GM19193 (cell line): Measurements from ENCODE around the gene ASTE1.

ENCODE experiments used
- POLR2A ChIP-seq: IDR thresholded peaks from 4 replicates; pipeline ENCODE4 v1.6.1; 2011; ENCODE audit not compliant: insufficient read depth, insufficient read length; ENCODE audit errors: extremely low read depth

ASTE1 gene

DNA sequence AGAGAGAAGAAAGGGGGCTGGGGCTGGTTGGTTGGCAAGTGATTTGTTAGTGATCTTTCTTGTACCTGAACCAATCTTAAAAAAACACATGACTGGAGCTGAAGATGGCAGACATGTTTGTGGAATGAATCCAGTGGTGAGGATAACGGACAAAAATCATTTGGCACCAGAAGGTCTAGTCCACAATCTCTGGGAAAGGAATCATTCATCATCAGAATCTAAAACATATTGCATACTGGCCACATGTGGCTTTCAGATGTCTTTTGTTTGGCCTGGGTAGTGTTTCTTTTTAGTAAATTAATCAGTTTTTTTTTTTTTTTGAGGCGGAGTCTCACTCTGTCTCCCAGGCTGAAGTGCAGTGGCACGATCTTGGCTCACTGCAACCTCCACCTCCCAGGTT lies 5.0 kb upstream of the ASTE1 start:
- no peak for TF ChIP-seq POLR2A

GRCh38 chr3:131028844-131029243 lies 2.2 kb upstream of the ASTE1 start:
- TF ChIP-seq POLR2A, result no peak

DNA sequence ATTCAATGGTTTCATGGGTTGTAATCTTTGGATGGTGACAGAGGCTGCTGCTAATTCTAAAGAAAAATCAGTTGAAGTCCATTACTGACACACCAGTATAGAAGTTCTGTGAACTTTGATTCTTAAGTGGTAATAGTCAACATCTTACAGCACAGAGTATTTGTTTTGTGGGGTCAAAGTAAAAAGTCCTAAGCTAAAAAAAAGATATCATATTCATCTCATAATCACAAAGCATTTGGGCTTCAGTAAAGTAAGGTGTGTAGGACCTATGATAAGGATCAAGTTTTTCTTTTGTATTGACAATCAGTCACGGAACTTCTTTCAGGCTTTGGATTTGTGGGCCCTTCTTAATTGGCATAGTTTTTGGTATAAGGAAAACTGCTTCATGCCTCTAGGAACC lies 1.1 kb downstream of the ASTE1 start:
- no peak for TF ChIP-seq POLR2A

DNA sequence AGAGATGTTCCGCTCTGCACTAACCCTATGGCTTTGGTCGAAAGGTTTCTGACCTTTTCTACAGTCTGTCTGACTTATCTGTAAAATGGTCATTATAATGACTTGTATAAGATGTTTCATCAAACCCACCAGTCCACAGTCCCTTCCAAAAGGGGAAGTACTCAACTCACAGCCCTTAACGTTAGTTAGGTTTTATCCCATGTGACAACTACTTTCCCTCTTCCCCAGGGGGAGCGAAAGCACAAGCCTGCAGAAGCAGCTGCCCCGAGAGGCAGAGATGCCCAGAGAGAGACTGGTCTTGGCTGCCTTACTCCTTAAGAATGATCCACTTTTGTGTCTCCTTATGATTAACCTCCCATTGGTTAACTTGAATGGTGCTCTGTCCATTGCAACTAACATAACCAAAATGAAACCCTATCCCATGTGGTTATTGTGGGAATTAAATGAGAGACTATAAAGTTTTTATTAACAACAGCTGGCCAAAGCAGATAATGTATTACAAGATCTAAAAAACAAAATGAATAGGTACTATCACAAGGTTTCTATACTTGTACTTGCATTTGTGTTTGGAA lies 6.4 kb downstream of the ASTE1 start:
- no peak for TF ChIP-seq POLR2A

DNA sequence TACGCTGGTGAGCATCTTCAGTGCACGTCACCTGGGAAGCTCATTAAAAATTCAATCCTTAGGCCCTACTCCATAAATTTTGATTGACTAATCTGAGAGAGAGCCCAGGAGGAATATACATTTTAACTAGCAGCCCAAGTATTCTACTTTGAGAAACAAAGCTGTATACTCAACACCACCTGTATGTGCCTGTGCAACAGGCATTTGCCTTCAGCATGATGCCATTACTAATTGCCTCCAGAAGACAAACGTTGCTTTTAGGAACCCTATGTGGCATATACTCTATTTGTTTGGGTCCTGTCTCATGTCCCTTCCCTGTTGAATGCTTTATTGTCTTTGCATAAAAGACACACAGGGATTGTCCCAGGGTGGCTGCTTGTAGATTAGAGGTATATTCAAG lies 7.7 kb downstream of the ASTE1 start:
- no peak for TF ChIP-seq POLR2A

DNA sequence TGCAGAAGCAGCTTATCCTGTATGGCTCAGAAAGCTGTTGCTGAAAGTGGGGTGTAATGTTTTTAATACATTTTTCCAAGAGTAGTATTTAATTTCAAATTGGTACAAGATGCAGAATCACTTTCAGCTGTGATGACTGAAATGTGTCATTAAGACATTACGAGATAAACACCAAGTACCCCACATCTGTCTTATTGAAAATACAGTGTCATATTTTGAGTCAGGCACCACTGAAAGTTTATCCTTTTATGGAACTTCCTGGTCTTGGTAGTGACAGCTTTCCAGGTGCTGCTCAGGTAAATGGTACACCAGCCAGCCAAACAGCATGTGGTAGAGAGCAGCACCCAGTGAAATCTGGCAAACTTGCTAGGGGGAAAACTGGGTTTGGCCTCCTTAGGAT lies 16.9 kb downstream of the ASTE1 start:
- TF ChIP-seq POLR2A, result no peak

- no peak for TF ChIP-seq POLR2A
These were observed 18.3 kb downstream of the ASTE1 start for GRCh38 chr3:131008326-131008725.

DNA sequence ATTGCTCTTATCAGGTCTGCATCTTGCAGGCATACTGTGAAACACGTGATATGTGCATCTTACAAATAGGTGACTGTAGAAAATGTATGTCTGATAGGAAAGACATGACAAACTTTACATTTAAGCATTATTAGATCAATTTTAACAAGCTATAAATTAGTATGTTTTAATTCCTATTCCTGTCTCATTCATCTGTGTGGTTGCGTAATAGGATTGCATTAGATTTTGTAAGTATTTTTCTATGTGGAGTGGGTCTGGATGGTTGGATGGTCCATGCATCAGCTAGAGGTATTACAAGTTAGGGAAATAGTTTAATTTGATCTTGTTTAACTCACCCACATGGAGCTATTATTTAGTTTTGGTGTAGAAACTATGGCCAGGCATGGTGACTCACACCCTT lies 18.8 kb downstream of the ASTE1 start:
- TF ChIP-seq POLR2A, result no peak

GRCh38 chr3:131007256-131007655 lies 19.4 kb downstream of the ASTE1 start:
- TF ChIP-seq POLR2A, result no peak

GRCh38 chr3:131004603-131005002 lies 22.0 kb downstream of the ASTE1 start:
- no peak for TF ChIP-seq POLR2A

- TF ChIP-seq POLR2A, result no peak
These were observed 25.6 kb downstream of the ASTE1 start for GRCh38 chr3:131001071-131001470.

DNA sequence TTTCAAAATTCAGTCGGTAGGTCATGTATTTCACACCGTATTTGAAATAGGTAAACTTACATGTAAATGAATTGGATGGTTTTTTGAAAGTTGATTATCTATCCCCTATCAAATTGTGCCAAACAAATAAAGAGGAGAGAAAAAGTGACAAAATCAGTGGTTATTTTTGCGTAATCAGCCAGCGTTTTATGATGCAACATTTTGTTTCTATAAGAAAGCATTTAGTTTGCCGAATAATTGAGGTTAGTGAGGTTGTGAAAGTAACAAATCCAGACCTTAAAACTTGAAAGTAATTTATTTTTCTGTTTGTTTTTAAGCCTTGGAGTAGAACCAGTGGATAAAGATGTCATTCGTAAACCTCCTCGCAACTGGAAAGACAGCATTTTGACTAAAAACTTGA lies 29.3 kb downstream of the ASTE1 start:
- TF ChIP-seq POLR2A, result no peak

DNA sequence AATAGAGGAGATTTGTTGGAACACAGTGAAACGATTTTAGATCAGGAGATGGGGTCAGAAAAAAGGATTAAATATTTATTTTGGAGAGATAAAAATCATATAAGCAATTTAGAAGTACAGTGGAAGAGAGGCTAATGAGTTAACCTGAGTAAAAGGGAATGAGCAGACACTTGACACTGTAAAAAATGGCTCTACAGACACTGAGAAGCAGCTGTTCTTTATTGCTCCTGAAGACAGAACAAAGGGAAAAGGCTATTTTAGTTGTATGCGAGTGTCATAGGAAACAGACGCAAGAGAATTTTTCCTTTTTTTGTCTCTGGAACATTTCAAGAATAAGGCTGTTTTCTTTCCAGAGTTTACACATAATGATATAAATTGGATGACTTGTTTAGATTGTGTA lies 34.3 kb downstream of the ASTE1 start:
- no peak for TF ChIP-seq POLR2A

DNA sequence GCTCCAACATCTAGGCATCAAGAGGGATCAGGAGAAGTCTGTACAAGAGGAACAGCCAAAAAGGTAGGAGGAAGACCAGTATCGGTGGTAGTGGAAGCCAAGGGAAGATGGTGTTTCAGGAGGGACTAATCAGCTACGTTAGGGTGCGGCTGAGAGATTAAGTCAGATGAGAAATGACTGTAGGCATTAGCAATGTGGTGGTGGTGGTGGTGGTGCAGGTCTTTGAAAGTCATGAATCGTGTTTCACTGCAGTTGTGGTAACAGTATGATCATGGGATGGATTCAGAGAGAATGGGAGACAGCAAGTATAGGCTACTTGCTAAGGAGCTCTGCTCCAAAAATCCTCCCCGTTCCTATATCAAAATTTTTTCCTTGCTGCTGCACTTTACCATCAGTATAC lies 35.5 kb downstream of the ASTE1 start:
- no peak for TF ChIP-seq POLR2A

DNA sequence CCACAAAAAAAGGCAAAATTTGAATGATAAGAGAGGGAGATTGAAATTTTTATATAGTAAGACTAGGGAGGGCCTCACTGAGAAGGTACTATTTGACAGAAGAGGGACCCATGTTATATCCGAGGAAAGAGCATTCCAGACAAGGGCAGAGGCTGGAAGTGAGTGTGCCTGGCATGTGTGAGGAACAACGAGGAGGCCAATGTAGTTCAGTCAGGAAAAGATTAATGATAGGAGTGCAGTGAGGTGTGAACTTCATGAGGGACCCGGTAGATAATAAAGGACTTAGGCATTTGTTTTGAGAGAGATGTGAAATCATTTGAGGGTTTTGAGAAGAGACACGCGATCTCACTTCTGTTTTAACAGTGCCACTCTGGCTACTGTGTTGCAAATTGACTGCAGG lies 36.3 kb downstream of the ASTE1 start:
- no peak for TF ChIP-seq POLR2A

DNA sequence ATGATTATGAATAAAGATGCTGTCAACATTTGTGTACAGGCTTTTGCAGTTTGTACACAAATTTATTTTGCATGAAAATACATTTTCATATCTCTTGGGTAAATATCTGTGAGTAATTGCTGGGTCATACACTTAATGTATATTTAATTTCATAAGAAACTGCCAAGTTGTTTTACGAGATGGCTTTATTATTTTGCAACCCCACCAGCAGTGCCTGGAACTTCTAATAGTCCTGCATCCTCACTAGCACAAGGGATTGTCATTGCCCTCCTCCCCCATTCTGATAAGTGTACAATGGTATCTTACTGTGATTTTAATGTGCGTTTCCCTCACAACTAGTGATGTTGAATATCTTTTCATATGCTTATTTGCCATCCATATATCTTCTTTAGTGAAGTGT lies 45.2 kb downstream of the ASTE1 start:
- no peak for TF ChIP-seq POLR2A

DNA sequence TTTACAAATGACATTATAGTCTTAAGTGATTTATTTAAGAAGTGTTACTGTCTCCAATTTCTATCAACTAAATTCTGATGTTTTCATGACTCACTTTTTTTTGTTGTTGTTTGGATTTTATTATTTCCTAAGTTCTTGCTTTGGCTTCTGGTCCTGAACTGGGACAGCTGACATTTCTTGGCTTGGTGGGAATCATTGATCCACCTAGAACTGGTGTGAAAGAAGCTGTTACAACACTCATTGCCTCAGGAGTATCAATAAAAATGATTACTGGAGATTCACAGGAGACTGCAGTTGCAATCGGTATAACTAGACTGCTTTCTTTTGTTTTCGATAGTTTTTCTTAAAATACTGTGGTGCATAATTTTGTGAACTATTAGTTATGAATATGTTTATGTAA lies 47.5 kb downstream of the ASTE1 start:
- no peak for TF ChIP-seq POLR2A
